Loucy (cell line): ENCODE results near the gene RPL38.

Source experiments
- H2AFZ ChIP-seq: fragments of 200-600 bp; sonication (generic); 2 replicates; pipeline ENCODE4 v1.6.0; 2016; ENCODE audit warnings: antibody characterized with exemption, mild to moderate bottlenecking, low read length, moderate library complexity
- H3F3A ChIP-seq: fragments of 200-600 bp; 2 replicates; pipeline ENCODE4 v1.6.0; 2016; ENCODE audit warnings: antibody characterized with exemption, low read depth, mild to moderate bottlenecking
- H3K27me3 ChIP-seq: fragments of 200-600 bp; sonication (generic); 2 replicates; pipeline ENCODE4 v1.6.1; 2014; ENCODE audit warnings: low read length, mild to moderate bottlenecking; ENCODE audit not compliant: insufficient read depth, poor library complexity, severe bottlenecking
- H3K36me3 ChIP-seq: fragments of 200-600 bp; sonication (generic); 2 replicates; pipeline ENCODE4 v1.6.1; 2016; ENCODE audit warnings: low read length; ENCODE audit not compliant: insufficient read depth
- H3K4me1 ChIP-seq: fragments of 200-600 bp; sonication (generic); 2 replicates; pipeline ENCODE4 v1.5.1; 2014; ENCODE audit warnings: low read length, mild to moderate bottlenecking; ENCODE audit not compliant: insufficient read depth, poor library complexity, severe bottlenecking
- H3K4me2 ChIP-seq: fragments of 200-600 bp; sonication (generic); 2 replicates; pipeline ENCODE4 v1.6.0; 2014; ENCODE audit warnings: antibody characterized with exemption, low read length, low read depth, mild to moderate bottlenecking; ENCODE audit not compliant: poor library complexity, severe bottlenecking
- H3K4me3 ChIP-seq: fragments of 200-600 bp; sonication (generic); 2 replicates; pipeline ENCODE4 v1.5.1; 2014; ENCODE audit warnings: low read length, mild to moderate bottlenecking, mixed read lengths; ENCODE audit not compliant: poor library complexity, severe bottlenecking
- H3K79me2 ChIP-seq: fragments of 200-600 bp; sonication (generic); 2 replicates; pipeline ENCODE4 v1.6.1; 2014; ENCODE audit warnings: low read length; ENCODE audit not compliant: insufficient read depth
- H3K9ac ChIP-seq: fragments of 200-600 bp; sonication (generic); 2 replicates; pipeline ENCODE4 v1.6.0; 2014; ENCODE audit warnings: mild to moderate bottlenecking, low read depth, low read length, moderate library complexity; ENCODE audit not compliant: poor library complexity, severe bottlenecking
- H3K9me2 ChIP-seq: fragments of 200-600 bp; sonication (generic); replicated peaks from 2 replicates; pipeline ENCODE4 v1.6.1; 2016; ENCODE audit warnings: low read depth, low read length, mixed read lengths
- H3K9me3 ChIP-seq: fragments of 200-600 bp; sonication (generic); 2 replicates; pipeline ENCODE4 v1.6.1; 2014; ENCODE audit warnings: mild to moderate bottlenecking, antibody characterized with exemption, low read length, low read depth; ENCODE audit not compliant: insufficient read depth
- H4K20me1 ChIP-seq: fragments of 200-600 bp; sonication (generic); 2 replicates; pipeline ENCODE4 v1.6.0; 2014; ENCODE audit warnings: antibody characterized with exemption, low read length, mild to moderate bottlenecking; ENCODE audit not compliant: insufficient read depth, poor library complexity, severe bottlenecking
- CTCF ChIP-seq: fragments of 200-600 bp; sonication (generic); conservative IDR thresholded peaks from 2 replicates; pipeline ENCODE4 v1.5.1; 2014; ENCODE audit warnings: mild to moderate bottlenecking, antibody characterized with exemption, low read length
- EZH2phosphoT487 ChIP-seq: fragments of 200-600 bp; IDR thresholded peaks from 2 replicates; pipeline ENCODE4 v1.6.1; 2018; ENCODE audit warnings: antibody characterized with exemption, mild to moderate bottlenecking, moderate library complexity, borderline replicate concordance

Gene RPL38

DNA sequence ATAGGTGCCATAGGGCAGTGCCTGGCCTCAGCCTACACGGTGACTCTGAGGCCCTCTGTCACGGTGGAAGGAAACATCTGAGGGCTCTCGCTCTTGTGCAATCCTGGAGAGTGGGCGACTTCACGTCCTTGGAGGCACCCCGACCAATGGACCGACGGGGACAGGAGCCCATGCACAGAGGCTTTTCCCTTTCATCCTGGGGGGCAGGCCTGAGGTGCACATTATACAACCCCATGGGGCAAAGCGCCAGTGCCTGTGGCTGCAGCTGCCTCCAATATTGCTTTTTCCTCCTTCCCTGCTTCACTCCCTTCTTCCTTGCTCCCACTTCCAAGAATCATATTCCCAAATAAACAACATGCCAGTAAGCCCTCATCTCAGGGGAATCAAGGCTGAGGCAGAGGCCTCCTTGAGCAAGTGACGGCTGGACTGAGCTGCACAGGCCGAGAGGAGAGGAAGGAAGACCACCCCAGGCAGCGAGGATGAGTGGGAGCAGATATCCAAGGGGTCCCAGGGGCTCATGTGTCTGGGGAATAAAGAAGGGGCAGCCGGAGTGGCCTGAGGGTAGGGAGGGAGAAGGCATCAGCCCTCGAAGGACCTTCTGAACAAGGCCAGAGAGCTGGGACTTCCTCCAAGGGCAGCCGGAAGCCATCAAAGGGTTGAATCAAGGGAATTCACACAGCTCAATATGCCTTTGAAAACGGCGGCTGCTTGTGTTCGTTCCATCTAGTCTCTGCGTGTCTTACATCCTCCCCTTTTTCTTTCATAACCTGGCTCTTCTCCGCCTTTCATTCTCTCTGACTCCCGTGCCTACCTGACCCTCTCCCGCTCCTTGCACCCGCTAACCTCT is 42.6 kb upstream of the RPL38 start:
- no peaks in the 10 kb centered on the region for H4K20me1 ChIP-seq
- no peak overlapping the region for H3K4me3 ChIP-seq
- no peak overlapping the region for H3K4me2 ChIP-seq
- no peak overlapping the region for H3K9ac ChIP-seq
- H3K27me3 ChIP-seq, result no peaks in the 10 kb centered on the region
- H3F3A ChIP-seq, result no peaks in the 10 kb centered on the region
- no peaks in the 10 kb centered on the region for H3K36me3 ChIP-seq
- H2AFZ ChIP-seq, result no peak overlapping the region
- TF ChIP-seq EZH2phosphoT487 (no peak), CTCF (no peak)
- no peaks in the 10 kb centered on the region for H3K9me3 ChIP-seq
- no peaks in the 10 kb centered on the region for H3K9me2 ChIP-seq
- H3K79me2 ChIP-seq, result no peaks in the 10 kb centered on the region
- no peaks in the 10 kb centered on the region for H3K4me1 ChIP-seq

- Histone ChIP-seq H3K4me2 (no peak overlapping the region), H3K9me2 (no peaks in the 10 kb centered on the region), H3K27me3 (no peaks in the 10 kb centered on the region), H3K79me2 (no peaks in the 10 kb centered on the region), H2AFZ (no peak overlapping the region), H3K9me3 (no peaks in the 10 kb centered on the region), H3F3A (no peaks in the 10 kb centered on the region), H3K9ac (no peak overlapping the region), H3K4me1 (no peaks in the 10 kb centered on the region), H4K20me1 (no peaks in the 10 kb centered on the region), H3K4me3 (no peak overlapping the region), H3K36me3 (no peaks in the 10 kb centered on the region)
- TF ChIP-seq EZH2phosphoT487 (no peak), CTCF (no peak)
These were observed 42.0 kb upstream of the RPL38 start for GRCh38 chr17:74161503-74161875.

DNA sequence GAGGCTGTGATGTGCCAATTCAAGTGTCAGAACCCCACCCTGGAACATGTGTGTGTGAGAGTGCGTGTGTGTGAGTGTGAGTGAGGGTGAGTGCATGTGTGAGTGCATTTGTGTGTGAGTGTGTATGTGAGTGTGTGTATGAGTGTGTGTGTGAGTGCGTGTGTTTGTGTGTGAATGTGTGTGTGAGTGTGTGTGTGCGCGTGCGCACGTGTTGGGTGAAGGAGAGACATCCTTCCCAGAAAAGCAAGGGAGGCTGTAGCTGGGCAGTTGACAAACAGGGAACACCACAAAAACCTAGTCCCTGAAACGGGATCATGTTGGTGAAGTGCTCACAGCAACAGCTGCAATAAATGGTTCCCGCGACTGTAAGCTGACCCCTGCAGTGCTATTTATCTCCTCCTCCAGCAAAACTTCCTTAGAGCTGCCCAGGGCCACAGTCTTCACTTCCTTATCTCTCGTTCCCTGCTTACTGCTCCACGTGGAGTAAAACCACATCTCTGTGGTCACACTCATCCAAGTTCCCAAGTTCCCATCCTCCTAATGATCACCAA is 40.1 kb upstream of the RPL38 start:
- Histone ChIP-seq H3K9me2 (no peaks in the 10 kb centered on the region), H3F3A (no peaks in the 10 kb centered on the region), H3K27me3 (no peaks in the 10 kb centered on the region), H3K4me1 (no peaks in the 10 kb centered on the region), H3K4me2 (no peak overlapping the region), H3K79me2 (no peaks in the 10 kb centered on the region), H4K20me1 (no peaks in the 10 kb centered on the region), H3K4me3 (no peak overlapping the region), H3K9me3 (no peaks in the 10 kb centered on the region), H2AFZ (no peak overlapping the region), H3K9ac (no peak overlapping the region), H3K36me3 (no peaks in the 10 kb centered on the region)
- TF ChIP-seq EZH2phosphoT487, result no peak
- no peak for TF ChIP-seq CTCF
